Measurements from ENCODE around the gene PLB1.
"Not testable (repeated sequence)": the region's sequence is repeated elsewhere in the genome, so short reads cannot be mapped to it uniquely, and the experiment has no call there.

Gene PLB1

DNA sequence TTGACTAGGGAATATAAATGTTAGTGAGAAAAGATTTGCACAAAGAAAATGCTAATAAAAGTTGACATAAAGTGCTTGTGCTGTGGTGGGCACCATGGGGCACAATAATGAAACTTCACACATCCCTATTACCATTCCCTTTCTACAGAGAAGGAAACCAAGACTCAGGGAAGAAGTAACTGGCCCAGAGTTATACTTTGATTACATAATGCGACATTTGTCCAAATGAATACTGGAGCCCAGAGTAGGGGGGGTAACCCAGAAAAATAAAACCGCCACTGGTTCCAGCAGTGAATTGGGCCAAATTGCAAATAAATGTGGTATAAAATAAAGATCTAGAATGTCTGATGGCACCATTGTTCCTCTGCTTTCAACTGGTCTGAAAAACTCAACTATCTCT lies 149.7 kb downstream of the PLB1 start:
- DNase-seq (ENCODE audit: low read depth, low spot score), result no peak

DNA sequence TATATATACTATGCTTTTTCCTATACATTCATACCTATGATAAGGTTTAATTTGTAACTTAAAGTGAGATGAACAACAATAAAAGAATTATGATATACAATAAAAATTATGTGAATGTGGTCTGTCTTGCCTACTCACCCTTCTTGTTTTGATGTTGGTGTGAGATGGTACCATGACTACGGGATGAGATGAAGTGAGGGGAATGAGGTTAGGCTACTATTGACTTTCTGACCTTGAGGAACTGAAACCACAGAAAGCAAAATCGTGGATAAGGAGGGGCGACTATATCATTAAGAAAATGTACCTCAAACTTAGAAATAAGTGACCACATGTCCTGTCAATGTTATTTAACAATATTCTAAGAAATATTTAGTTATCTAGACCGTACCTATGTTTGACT lies 151.8 kb downstream of the PLB1 start:
- DNase-seq (ENCODE audit: low read depth, low spot score), result no peak

DNA sequence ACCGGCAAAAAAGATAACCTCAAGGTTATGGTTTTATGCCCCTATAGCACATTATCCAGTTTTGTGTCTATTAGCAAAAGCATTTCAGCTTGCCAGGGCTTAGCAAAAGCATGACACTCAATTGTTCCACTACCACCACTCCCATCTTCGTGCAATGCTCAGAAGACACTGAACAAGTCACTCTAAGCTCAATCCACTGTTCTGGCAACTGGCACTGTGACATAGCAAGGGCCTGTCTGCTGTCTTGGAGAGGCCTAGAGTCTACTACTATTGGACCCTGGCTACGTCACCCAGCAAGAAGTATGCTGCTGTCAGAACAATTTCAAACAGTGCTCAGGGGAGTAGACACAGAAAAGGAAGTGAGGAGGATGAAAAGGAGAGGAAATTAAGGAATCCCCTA lies 152.3 kb downstream of the PLB1 start:
- DNase-seq (ENCODE audit: low read depth, low spot score), result no peak

DNA sequence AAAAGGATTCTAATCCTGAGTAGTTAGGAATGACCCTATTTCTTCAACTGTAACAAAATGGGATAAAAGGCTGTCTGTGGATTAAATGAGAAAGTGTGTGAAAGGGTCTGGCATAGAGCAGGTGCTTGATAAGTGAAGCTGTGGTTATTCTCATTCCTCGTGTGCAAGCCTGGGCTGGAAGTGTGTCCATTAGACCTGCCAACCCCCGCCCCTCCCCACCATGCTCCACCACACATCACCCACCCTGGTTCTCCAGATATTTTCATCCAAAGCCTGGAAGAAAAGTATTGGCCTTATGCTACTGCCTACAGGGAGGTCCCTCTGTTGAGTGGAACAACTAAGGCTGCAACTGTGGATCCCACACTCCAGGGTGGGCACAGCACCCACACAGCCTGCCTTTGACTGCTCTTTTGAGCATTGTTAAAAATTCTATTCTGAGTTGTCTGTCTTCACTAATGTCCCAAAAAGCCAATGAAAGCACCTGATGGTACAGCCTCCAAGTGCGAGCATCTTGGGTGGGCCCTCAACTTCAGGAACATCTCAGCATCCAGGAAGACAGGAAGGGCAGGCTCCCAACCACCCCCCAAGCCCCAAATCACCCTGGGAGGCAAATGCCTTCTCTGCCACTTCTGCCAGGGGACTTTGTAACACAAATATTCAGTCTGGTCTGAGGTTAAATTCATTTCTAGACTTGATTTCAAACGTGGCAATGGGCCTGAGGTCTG lies 153.0 kb downstream of the PLB1 start:
- no peak for DNase-seq (ENCODE audit: low read depth, low spot score)

DNA sequence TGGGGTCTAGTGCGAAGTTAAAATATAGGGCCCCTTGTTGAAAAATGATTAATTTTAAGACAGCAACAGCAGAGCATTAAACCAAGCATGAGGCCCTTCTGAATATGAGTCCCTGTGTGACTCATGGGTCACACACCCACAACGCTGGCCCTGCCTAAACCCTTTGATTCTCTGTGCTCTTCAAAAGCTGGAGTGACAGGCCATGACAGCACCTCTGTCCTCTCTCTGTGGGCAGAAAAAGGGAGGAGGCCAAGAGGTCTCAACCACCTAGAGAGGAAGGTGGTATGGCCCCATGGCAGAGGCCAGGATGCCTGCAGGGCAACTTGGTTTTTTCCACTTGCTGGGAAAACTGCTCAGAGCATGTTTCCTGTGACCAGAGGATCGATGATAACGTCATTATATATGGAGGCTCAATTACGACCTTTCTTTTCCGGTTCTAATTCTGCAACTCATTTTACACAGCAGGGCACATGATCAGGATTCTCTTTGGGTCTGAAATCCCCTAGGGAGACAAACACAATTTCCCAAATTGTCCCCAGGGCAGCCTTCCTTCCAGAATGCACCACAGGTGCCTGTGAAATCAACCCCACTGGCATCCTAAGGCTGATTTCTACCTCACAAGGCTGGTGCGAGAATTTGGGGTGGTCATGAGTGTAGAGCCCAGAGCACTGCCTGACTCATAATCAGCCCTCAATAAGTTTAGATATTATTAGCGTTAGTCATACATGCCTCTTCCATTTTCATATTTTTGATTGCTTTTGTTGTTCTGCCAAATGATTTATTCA lies 153.8 kb downstream of the PLB1 start:
- DNase-seq (ENCODE audit: low read depth, low spot score), result no peak

DNA sequence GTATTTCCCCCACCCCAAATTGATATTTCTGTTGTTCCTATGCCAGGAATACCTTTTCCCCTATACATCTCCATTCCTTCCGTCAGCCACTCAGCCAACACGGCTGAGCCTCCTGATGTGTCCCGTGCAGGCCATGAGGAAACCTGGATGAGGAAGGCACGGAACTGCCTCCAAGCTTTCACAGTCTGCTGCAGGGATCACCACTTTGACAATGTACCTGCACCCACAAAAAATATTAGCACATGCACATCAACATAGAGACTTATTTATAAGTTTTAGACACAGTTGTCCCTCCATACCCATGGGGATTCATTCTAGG lies 154.4 kb downstream of the PLB1 start:
- no peak for DNase-seq (ENCODE audit: low read depth, low spot score)

DNA sequence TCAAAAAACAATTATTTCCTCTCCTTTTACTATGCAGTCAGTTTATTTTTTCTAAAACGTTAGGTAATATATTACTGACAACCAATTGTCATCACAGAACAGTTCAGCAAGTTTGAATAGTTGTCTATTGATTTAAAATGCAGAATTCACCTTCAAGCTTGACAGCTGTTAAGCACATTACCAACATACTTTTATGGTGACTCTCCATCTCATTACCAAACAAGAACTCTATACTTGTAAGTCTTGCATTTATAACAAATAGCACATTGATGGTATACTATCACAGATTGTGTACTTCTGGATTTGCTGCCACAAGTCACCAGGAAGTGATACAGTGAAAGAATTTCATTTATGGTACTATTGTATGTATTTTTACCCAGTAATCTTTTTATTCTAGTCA lies 156.4 kb downstream of the PLB1 start:
- no peak for DNase-seq (ENCODE audit: low read depth, low spot score)

DNA sequence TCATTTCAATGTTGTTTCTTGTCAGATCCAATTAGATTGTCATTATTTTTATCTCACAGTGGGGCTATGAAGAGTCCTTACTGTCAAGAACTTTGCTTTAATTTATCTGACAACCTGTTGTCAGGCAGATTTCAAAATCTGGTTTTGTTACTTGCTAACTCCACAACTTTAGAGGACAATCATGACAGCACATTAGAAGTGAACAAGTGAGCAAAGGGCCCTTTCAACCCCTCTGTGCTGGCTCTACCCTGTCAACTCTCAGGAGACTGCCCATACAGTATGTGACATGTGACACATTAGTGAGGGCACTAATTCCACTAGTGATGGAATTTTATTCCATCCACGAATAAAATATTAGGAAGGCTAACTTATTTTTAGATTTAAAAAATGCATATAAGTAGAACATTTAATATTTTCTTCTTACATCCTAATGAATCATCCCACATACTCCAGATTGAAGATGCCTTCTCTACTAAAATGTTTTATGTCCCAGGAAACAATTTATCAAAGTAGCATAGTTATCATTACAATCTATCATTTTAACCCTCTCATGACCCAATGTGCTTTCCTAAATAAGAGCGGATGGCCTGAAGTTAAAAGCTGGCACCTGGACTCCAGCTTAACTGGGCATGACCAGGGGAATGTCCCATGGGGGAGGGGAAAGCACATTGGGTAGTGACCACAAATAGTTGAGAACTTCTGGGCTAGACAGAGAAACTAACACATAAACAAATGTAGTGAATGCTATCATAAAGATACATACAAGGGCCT lies 158.2 kb downstream of the PLB1 start:
- no peak for DNase-seq (ENCODE audit: low read depth, low spot score)

DNA sequence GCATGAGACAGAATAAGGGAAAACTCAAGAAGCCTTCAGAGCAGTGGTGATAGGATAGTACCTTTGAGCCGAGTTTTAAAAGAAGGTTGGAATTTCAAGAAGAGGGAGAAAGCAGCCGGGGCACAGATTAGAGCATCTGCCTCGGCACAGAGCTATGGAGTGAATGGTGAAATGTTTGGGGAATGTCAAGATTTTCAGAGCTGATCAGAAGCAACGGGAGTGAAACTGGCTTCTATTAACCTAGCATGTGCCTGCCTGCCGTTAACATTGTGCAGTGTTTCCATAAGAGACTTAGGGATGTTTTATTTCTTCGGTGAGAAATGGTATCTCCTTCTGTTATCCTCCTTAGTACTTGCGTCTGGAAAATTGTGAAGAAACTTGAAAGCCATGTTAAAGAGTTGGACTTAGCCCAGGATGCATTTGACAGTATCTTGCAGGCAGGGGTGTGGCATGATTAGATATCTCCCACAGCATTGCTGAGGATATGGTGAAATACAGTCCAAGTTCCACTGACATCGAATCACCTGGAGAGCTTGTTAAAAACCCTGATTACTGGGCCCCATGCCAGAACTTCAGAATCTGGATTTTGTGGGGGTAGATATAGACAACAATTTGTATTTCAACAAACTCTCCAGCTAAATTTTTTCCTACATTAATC lies 158.9 kb downstream of the PLB1 start:
- no peak for DNase-seq (ENCODE audit: low read depth, low spot score)

DNA sequence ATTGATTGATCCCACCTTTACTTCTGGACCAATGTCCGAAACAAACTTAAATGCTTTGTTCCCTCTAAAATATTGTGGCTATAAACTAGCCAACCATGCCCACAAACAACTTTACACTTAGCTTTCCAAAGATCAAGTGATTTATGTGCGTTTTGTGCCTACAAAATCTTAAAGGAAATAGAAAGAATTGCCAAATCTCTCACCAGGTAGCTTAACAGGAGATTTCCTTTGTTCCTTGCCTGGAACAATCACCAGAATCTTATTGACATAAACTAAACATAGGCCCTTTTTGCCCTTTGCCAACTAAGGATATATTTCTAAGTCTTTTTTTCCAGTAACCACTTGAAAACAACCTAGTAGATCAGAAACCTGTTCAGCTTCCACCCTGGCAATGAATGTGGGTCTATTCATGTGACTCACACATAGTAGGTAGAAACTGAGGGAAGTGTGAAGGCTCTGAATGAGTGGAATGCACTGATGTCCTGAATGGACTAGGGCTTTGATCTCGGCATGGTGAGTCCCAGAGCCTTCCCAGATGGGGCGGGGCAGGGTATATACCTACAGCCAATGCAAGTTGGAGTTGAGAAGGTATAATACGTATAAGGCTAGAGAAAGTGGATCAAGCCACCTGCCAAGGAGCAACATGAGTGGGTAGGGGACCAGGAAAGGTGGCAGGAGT lies 161.2 kb downstream of the PLB1 start:
- DNase-seq (ENCODE audit: low read depth, low spot score), result no peak

DNA sequence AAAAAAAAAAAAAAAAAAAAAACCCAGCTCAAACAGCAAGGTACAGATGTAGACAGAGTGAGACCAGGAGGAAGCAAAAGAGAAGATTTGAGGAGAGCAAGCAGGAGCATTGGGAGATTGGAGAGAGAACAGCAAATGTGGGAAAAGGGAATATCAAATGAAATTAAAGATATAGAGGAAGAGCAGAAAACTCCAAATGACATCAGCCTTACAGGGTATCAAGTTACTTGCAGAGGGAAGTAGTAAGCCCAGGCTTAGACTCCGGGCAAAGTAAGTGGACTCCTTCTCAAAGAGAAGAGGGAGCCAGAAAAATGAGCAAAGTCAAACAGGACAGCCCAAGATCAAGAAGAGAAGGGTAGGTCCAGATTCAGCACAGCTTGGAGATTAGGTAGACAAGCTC lies 162.5 kb downstream of the PLB1 start:
- DNase-seq (ENCODE audit: low read depth, low spot score), result no peak

DNA sequence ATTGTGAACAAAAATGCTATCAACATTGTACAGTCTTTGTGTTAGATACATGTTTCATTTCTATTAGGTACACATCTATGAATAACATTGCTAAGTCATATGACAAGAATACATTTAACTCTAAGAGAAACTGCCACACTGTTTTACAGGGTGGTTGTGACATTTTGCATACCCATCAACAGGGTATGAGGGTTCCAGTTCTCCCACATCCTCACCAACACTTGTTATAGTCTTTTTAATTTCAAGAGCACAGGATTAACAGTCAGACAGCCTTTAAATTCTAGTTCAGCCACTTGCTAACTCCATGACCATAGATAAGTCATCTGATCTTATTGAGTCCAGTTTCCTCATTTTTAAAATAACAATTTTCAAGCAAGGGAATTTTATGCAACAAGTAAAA lies 163.3 kb downstream of the PLB1 start:
- DNase-seq (ENCODE audit: low read depth, low spot score), result no peak

DNA sequence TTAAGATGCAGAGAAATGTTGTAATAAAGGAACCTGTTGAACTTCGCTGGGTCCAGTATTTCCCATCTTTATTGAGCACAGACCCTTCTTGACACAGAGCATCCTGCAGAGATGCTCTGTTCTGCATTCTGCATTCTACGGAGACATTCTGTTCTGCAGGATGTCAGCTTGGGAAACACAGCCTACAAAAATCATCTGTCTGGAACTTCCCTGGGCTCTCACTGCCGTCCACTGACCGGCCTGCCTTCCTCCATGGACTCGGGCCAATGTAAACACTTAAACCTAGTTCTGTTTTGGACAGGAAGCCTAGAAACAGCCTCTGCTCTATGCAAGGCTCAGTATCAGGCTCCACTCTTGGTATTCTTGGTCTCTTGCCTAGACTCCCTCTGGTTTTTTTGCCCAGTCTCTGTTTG lies 165.7 kb downstream of the PLB1 start:
- no peak for DNase-seq (ENCODE audit: low read depth, low spot score)

DNA sequence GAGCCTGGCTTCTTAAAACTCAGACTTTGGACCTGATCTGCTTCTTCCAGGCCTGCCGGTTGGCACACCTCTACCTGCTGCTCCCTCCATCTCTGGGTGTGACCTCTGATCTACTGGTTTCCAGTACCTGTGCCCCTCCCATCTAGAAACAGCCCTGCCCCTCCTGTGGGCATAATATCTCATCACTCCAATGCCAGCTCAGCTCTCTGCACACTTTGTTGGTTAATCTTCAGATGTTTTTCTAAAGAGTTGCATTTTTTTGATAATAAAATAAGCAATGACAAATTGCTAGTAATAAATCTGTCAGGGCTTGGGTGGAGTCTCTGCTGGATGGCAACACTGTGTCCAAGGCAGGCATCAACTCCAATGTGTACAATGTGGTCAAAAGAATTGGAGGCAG lies 166.2 kb downstream of the PLB1 start:
- DNase-seq (ENCODE audit: low read depth, low spot score), result no peak

DNA sequence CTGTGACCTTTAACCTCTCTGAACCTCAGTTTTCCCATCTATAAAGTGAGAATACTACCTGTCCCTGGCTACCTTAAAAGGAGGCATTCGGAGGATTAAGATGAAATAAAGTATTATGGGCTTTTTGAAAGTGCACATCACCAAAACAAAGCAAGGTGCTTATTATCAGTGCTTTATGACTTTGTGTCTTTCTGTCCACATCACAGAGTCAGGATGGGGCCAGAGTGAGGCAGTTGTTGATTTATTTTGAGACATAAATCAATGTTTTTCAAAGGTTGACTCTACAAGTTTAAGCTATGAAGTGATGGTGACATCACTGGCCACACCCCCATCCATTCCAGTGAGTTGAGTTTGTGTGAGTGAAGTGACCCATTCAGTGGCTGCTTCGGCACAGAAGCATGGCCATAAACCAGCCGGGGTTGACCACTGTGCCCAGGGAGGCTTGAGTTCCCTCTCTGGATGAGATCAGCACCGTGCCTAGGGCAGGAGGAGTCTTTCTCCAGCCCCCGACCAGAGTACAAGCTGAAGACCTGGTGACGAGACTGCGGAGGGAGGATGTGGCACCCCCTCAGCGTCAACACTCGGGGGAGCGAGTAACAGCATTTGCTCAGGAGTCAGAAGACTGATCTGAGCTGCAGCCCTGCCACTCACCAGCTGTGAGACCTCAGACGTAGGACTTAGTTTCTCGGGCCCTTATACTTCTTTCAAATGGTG lies 166.8 kb downstream of the PLB1 start:
- no peak for DNase-seq (ENCODE audit: low read depth, low spot score)

DNA sequence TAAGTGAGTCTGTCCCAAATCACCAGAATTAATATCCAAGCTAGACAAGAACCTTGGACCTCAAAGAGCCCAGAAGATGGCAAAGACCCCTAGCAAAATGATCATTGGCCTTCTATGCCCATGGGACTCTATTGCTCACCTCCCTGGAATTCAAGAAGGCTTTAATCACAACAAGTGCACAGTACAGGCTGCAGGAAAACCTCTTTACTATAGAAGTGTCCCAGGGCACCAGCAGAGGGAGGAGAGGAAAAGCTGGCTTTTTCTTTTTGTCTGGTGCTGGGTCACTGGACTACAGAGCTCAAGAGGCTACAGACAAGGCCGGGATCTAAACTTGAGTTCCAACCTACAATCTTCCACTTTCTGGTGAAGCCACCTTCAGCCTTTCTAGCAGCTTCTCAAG lies 167.5 kb downstream of the PLB1 start:
- no peak for DNase-seq (ENCODE audit: low read depth, low spot score)

DNA sequence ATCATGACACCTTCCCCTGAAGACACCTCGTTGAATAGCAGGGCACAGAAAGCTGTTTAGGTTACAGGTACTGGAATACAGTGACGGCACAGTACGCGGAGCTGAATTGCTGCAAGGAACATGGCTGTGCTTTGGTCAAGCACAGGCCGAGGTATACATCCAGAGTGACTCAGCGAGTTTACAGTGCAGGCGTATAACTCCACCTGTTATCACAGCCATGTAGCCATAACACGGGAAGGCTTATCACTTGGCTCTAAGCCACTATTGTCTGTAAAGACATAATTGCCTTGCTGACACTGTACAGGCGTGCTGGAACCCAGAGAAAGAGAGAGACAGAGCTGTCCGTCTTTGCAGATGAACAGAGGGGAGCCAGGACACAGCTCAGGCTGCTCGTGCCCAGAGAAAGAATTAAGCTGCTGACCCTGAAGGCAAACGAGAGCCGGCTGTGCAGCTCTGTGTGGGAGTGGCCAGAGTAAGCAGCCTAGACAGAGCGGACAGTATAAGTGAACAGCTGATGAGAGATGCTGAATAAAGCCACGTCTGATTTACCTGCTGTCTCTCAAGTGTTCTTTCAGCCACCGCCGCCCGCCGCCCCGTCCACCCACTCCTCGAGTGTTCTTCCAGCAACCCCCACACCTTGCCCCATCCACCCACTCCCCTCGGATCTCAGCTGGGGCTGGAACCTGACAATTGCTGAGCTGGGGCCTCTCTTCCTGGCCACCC lies 168.4 kb downstream of the PLB1 start:
- DNase-seq (ENCODE audit: low read depth, low spot score), result no peak

DNA sequence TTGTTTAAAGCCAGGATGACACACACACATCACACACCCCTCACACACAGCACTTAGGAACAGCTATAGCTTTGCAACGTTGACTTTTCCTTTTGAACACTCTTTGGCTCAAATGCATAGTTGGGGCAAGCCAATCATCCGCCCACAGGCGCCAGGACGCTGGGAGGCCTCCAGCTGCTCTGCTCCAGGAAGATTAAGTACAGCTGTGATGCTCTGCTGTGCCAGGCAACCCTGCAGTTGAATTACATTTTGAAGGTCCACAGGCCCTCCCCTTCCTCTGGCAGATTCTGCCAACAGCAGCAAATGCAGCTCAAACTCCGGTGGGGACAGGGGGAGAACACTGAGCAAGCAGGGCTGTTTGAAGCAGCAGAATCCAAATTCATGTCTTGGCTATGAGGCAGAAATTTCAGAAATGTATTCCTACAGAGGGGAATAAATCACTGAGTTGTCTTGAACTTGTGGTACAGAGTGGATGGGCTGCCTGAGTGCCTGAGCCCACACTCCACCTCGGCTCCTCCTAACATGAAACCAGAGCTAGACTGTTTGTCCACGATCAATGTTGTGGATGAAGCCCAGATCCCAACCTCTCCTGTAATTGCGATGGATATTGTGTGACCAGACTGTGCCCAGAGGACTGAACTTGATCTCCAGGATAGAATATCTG lies 169.3 kb downstream of the PLB1 start:
- DNase-seq (ENCODE audit: low read depth, low spot score), result no peak

DNA sequence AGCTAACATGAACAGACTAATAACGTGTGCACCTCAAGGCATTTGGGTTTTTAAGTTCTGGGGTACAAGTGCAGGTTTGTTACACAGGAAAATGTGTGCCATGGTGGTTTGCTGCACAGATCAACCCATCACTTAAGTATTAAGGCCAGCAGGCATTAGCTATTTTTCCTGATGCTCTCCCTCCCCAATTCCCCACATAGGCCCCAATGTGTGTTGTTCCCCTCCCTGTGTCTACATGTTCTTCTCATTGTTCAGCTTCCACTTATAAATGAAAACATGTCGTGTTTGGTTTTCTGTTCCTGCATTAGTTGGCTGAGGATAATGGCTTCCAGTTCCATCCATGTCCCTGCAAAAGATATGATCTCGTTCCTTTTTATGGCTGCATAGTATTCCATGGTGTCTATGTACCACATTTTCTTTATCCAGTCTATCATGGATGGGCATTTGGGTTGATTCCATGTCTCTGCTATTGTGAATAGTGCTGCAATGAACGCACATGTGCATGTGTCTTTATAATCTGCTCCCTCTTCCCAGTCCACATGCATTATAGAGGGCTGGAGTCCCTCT lies 170.0 kb downstream of the PLB1 start:
- not testable (repeated sequence) for DNase-seq (ENCODE audit: low read depth, low spot score)
